Measurements from ENCODE around the gene ARHGAP28.

Gene ARHGAP28

GRCh38 chr18:6923220-6923619, 193.7 kb downstream of the ARHGAP28 start:
- no peak for DNase-seq (ENCODE audit: extremely low read depth, insufficient read length)
- Histone ChIP-seq H3K27me3 (replicated peaks; ENCODE audit: control insufficient read depth, insufficient read depth, low read length) (no peaks in the 10 kb centered on the region), H3K4me3 (replicated peaks; ENCODE audit: low read depth, low read length) (no peak overlapping the region), H3K36me3 (ENCODE audit: control insufficient read depth, insufficient read depth, low read length) (no peaks in the 10 kb centered on the region)
- TF ChIP-seq CTCF (IDR thresholded peaks at IDR 0.05; ENCODE audit: insufficient read depth, low read length, poor library complexity, severe bottlenecking), result no peak

GRCh38 chr18:6927153-6927552, 197.6 kb downstream of the ARHGAP28 start:
- H3K36me3 ChIP-seq (ENCODE audit: control insufficient read depth, insufficient read depth, low read length), result no peaks in the 10 kb centered on the region
- no peaks in the 10 kb centered on the region for H3K27me3 ChIP-seq (replicated peaks; ENCODE audit: control insufficient read depth, insufficient read depth, low read length)

GRCh38 chr18:6928359-6928758, 198.8 kb downstream of the ARHGAP28 start:
- Histone ChIP-seq H3K36me3 (ENCODE audit: control insufficient read depth, insufficient read depth, low read length) (no peaks in the 10 kb centered on the region), H3K27me3 (replicated peaks; ENCODE audit: control insufficient read depth, insufficient read depth, low read length) (no peaks in the 10 kb centered on the region), H3K4me3 (replicated peaks; ENCODE audit: low read depth, low read length) (no peak overlapping the region)
- TF ChIP-seq CTCF (IDR thresholded peaks at IDR 0.05; ENCODE audit: insufficient read depth, low read length, poor library complexity, severe bottlenecking), result no peak
- no peak for DNase-seq (ENCODE audit: extremely low read depth, insufficient read length)

More at GRCh38 chr18:6927153-6927552, 197.6 kb downstream of the ARHGAP28 start:
- no peak for TF ChIP-seq CTCF (IDR thresholded peaks at IDR 0.05; ENCODE audit: insufficient read depth, low read length, poor library complexity, severe bottlenecking)
- DNase-seq (ENCODE audit: extremely low read depth, insufficient read length), result no peak
- H3K4me3 ChIP-seq (replicated peaks; ENCODE audit: low read depth, low read length), result no peak overlapping the region

- no peak for DNase-seq (ENCODE audit: extremely low read depth, insufficient read length)
- H3K36me3 ChIP-seq (ENCODE audit: control insufficient read depth, insufficient read depth, low read length), result no peaks in the 10 kb centered on the region
- H3K27me3 ChIP-seq (replicated peaks; ENCODE audit: control insufficient read depth, insufficient read depth, low read length), result no peaks in the 10 kb centered on the region
- no peak overlapping the region for H3K4me3 ChIP-seq (replicated peaks; ENCODE audit: low read depth, low read length)
- no peak for TF ChIP-seq CTCF (IDR thresholded peaks at IDR 0.05; ENCODE audit: insufficient read depth, low read length, poor library complexity, severe bottlenecking)
These were observed 200.0 kb downstream of the ARHGAP28 start for GRCh38 chr18:6929370-6930102.

GRCh38 chr18:6934859-6935258, 205.3 kb downstream of the ARHGAP28 start:
- H3K36me3 ChIP-seq (ENCODE audit: control insufficient read depth, insufficient read depth, low read length), result no peaks in the 10 kb centered on the region
- H3K27me3 ChIP-seq (replicated peaks; ENCODE audit: control insufficient read depth, insufficient read depth, low read length), result no peaks in the 10 kb centered on the region
- DNase-seq (ENCODE audit: extremely low read depth, insufficient read length), result no peak
- no peak overlapping the region for H3K4me3 ChIP-seq (replicated peaks; ENCODE audit: low read depth, low read length)
- TF ChIP-seq CTCF (IDR thresholded peaks at IDR 0.05; ENCODE audit: insufficient read depth, low read length, poor library complexity, severe bottlenecking), result no peak

Measured in GM06990 (cell line).